ENCODE measurements around the gene CFAP20DC.

DNA sequence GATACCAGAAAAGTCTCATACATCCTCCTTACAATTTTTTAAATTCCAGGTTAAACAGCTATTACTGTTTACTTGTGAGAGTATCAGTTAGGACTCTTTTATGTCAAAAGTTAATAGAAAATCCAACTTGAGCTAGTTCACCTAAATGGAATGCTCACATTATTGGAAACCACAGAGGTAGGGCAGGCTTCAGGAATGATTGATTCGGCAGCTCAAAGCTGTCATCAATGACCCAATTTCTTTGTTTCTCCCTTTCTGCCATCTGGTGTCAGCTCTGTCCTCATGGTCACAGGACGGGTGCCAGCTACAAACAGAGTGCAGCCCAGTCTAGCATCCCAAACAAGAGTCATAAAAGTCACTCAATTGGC, 32.2 kb downstream of the CFAP20DC start:
- TF ChIP-seq, protein P1, sequence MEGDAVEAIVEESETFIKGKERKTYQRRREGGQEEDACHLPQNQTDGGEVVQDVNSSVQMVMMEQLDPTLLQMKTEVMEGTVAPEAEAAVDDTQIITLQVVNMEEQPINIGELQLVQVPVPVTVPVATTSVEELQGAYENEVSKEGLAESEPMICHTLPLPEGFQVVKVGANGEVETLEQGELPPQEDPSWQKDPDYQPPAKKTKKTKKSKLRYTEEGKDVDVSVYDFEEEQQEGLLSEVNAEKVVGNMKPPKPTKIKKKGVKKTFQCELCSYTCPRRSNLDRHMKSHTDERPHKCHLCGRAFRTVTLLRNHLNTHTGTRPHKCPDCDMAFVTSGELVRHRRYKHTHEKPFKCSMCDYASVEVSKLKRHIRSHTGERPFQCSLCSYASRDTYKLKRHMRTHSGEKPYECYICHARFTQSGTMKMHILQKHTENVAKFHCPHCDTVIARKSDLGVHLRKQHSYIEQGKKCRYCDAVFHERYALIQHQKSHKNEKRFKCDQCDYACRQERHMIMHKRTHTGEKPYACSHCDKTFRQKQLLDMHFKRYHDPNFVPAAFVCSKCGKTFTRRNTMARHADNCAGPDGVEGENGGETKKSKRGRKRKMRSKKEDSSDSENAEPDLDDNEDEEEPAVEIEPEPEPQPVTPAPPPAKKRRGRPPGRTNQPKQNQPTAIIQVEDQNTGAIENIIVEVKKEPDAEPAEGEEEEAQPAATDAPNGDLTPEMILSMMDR (CRISPR knock-in tag; IDR thresholded peaks at IDR 0.05) = no peak
- TF ChIP-seq POLR2AphosphoS2 (IDR thresholded peaks at IDR 0.05; ENCODE audit: low read depth, low read length) = no peak
- TF ChIP-seq ZFP41 (CRISPR knock-in tag; IDR thresholded peaks at IDR 0.05; ENCODE audit: borderline replicate concordance) = no peak
- TF ChIP-seq ZNF678 (CRISPR knock-in tag; IDR thresholded peaks at IDR 0.05) = no peak
- no peak for TF ChIP-seq NRL (CRISPR knock-in tag; IDR thresholded peaks at IDR 0.05; ENCODE audit: borderline replicate concordance)
- TF ChIP-seq RAD21 (CRISPR knock-in tag; IDR thresholded peaks at IDR 0.05) = no peak
- no peak for TF ChIP-seq SIX1 (CRISPR knock-in tag; IDR thresholded peaks at IDR 0.05; ENCODE audit: borderline replicate concordance)
- TF ChIP-seq TARDBP (CRISPR knock-in tag; IDR thresholded peaks at IDR 0.05) = no peak
- TF ChIP-seq, protein P2, sequence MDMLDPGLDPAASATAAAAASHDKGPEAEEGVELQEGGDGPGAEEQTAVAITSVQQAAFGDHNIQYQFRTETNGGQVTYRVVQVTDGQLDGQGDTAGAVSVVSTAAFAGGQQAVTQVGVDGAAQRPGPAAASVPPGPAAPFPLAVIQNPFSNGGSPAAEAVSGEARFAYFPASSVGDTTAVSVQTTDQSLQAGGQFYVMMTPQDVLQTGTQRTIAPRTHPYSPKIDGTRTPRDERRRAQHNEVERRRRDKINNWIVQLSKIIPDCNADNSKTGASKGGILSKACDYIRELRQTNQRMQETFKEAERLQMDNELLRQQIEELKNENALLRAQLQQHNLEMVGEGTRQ (IDR thresholded peaks at IDR 0.05; ENCODE audit: low read depth, low read length) = no peak
- TF ChIP-seq, protein P2 (CRISPR knock-in tag; IDR thresholded peaks at IDR 0.05; ENCODE audit: borderline replicate concordance) = no peak

Data from HepG2 (cell line).